GM19467 (cell line): ENCODE results near the gene ATF2.
"Not testable (repeated sequence)": the region's sequence is repeated elsewhere in the genome, so short reads cannot be mapped to it uniquely, and the experiment has no call there.

Experiments
- ATAC-seq: cut with Tn5 transposase; IDR thresholded peaks from one replicate; pipeline ENCODE4 v1.9.1; 2021; ENCODE audit warnings: mild to moderate bottlenecking, moderate library complexity; ENCODE audit not compliant: unreplicated experiment

ATF2 gene

DNA sequence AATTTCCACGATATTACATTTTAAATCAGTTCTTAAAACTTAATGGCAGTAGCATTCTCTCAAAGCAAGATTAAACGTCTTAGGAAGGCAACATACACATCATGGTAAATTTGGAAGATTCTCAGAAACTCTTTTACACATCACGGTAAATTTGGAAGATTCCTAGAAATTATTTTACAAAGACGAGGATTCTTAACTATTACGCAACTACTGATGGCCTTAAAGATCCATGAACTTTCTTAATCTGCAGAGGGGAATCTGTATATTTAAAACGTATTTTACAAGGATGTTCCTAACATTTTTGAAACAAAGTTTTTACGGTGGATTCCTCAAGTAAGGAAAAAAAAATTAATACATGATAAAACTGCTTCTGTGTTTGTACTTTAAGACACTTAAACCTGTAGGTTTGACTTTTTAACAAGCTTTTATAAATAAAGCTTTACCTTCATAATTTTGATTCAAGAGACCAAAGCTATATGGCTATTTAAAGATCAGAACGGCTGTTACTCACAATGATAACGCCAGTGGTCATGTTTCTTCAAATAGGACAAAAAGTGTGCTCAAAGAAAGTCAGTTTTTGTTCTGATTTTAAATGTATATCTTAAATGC lies 1.7 kb downstream of the ATF2 start:
- no peak for ATAC-seq

DNA sequence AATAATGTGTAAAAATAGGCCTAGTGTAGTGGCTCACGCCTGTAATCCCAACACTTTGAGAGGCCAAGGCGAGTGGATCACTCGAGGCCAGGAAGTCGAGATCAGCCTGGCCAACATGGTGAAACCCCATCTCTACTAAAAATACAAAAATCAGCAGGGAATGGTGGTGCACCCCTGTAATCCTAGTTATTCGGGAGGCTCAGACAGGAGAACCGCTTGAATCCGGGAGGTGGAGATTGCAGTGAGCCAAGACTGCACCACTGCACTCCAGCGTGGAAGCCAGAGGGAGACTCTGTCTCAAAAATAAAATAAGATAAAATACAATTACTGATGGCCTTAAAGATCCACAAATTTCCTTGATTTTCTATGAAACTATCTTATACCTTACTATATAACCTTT lies 3.8 kb downstream of the ATF2 start:
- ATAC-seq: no peak

DNA sequence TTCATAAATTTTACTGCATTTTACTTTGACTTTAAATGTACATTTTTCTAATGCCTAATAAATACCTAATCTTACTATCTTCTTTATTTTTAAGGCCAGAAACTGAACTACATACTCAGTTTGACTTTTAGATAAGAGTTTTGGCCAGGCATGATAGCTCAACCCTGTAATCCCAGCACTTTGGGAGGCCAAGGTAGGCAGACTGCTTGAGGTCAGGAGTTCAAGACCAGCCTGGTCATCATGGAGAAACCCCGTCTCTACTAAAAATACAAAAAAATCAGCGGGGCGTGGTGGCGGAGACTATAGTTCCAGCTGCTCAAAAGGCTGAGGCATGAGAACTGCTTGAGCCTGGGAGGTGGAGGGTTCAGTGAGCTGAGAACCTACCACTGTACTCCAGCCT lies 9.1 kb downstream of the ATF2 start:
- ATAC-seq: no peak

DNA sequence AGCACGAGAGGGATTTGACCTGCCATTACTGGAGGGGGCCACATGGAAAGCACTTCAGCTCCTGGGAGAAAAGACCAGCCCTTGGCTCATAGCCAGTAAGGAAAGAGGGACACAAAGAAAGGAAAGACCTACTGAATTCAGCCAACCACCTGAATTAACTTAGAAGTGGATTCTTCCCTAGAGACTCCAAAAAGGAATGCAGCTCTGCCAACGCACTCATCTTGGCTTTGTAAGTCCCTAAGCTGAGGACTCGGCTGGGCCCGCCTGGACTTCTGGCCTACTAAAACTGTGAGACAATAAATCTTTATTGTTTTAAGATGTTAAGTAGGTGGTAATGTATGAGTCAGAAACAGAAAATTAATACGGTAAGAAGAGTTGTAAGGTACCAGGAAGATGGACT lies 11.5 kb downstream of the ATF2 start:
- no peak for ATAC-seq

DNA sequence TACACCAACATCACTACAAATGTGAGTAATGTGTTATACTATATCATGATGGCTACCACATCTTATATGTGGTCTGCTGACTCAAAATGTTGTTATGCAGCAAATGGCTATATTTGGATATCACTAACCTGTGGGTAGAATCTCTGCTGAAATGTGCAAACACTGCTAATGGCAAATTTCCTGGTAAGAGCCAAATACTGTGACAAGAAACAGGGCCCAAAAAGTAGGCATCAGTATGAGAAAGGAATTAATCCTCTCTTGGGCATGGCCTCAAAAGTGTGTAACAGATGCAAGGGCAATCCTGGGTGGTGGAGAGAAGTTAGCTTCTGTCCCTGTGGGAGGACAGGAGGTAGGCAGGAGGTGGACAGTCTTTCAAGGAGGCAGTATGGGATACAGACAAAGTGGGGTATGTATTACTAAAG lies 13.3 kb downstream of the ATF2 start:
- no peak for ATAC-seq

DNA sequence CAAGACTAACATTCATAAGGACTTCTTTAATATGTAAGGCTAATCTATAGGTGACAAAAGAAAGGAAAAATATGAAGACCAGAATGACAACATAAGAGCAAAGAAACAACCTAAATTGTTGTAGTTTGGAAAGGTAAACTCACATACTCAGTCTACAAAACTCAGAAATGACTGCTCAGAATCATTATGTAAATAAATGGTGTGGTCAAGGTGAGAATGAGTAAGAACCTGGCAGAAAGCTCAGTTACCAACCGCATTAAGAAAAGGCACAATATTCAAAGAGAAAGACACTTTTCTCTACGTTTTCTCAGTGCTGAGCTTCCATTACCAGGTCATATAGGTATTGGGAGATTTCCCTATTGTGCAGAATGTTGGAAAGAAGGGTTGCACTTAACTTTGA lies 15.8 kb downstream of the ATF2 start:
- ATAC-seq: peak; percentile 81

DNA sequence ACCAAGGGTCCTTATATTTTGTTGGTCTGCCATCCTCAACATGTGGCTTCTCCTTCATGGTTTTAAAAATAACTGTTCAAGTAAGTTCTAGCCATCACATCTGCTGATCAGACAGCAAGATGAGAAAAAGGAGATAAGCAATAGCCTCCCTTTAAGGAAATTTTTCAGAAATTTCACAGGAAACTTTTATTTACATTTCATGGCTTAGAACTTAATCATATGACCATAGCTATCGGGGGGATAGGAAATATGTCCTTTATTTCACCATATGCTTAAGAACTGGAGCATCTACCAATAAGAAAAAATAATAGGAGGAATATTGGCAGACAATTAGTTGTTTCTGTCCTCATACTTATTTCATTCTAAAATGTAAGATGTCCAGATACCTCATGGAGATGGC lies 16.2 kb downstream of the ATF2 start:
- no peak for ATAC-seq

DNA sequence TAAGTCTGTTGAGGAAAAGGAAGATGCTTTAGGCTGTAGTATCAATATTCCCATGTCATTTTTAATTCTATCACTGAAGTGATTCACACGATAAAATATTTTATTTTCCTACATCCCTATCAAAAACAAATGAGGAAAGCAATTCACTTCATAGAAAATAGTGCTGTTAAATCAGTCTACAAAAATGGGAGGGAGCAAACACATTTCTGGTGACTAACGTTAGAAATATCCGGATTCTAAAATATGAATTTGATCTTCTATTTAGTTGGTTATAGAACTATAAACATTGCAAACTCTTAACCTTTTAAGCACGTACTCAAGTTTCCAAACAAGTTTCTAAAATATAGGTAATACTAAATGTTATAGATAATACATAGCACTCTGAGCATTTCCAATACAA lies 20.8 kb downstream of the ATF2 start:
- ATAC-seq: no peak

DNA sequence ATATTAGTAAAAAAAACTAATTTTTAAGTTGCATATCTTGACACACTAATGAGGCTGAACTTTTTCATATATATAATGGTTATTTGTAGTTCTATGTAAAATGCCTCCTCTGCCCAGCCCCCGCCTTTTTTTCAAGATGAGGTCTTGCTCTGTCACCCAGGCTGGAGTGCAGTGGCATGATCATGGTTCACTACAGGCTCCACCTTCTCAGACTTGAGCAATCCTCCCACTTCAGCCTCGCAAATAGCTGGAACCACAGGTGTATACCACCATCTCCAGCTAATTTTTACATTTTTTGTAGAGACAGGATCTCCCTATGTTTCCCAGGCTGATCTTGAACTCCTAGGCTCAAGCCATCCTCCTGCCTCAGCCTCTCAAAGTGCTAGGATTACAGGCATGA lies 24.3 kb downstream of the ATF2 start:
- no peak for ATAC-seq

DNA sequence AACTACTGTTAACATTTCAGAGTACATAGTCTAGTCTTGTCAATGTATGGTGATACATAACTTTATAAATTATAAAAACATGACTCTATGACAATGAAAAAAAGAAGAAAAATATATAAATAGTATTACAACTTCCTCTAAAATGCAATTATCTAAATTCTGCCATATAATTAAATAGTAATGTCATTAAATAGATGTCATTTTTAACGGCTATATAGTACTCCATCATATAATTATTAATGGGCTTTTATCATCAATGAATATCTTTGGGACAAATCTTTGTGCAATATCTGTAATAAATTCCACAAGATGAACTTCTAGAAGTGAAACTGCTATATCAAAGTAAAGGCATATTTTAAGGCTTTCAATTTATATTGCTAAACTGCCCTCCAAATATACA lies 24.8 kb downstream of the ATF2 start:
- no peak for ATAC-seq

DNA sequence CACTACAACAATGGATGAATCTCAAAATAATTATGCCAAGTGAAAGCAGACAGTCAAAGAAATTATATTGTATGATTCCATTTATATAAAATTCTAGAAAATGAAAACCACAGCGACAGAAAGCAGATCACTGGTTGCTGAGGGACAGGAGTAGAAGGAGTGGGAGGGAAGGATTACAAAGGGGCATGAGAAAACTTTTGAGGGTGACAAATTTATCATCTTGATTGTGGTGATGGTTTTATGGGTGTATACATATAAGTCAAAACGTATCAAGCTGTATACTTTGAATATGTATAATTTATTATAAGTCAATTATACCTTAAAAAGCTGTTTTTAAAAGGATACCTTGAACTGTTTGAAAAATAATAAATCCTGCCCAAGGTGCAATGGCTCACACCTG lies 27.7 kb downstream of the ATF2 start:
- ATAC-seq: no peak

DNA sequence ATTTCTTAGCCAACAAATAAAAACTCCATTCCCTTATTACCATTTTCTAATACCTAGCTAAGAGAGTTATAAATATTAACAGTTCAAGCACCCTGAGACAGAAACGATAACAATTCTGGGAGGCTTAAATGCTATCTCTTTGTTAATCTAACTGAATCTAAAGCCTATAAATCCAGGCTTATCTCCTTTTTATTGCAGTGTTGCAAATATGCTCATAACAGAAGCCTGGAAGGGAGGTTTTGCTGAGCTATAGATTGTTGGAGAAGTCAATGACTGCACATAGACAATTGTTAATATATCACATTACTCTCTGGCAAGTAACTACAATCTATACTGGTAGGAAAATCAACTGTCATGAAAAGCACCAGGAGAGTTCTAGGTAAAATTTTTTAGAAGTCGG lies 30.2 kb downstream of the ATF2 start:
- no peak for ATAC-seq

DNA sequence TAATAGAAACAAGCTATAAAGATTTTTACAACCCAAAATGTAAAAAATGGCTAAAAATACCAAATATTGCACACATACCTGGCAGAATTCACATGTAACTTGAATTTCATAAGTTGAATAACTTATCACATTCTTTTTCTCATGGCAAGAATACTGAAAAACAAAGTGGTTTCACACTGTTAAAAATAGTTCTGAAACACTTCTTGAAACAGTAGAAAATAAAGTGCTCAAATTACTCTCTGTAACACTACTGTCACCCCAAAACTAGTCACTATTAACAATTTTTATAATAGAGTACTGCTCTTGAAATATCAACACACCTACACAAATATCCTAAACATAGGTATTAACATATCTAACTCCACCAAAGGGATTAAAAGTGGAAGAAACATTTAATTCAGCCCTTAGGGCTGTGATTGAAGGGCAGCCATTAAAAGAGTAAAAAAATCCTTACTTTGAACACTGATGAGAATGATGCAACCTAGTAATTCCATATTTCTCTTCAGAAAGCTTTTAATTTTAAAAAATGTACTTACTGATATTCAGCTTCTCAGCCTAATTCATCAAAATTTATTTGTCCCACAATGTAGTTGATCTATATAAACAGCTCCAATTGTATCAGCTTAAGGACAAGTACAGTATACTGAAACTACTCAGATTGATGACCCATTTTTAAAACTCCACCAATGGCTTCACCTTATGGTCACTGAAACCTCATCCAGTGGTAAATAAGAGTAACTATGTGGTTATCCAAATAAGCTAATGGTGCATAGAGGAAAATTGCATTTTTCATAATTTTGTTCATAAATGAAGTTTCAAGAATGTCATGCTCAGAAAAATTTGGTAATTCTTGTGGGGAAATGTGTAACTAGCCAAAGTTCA lies 31.4 kb downstream of the ATF2 start:
- ATAC-seq: peak; percentile 65

DNA sequence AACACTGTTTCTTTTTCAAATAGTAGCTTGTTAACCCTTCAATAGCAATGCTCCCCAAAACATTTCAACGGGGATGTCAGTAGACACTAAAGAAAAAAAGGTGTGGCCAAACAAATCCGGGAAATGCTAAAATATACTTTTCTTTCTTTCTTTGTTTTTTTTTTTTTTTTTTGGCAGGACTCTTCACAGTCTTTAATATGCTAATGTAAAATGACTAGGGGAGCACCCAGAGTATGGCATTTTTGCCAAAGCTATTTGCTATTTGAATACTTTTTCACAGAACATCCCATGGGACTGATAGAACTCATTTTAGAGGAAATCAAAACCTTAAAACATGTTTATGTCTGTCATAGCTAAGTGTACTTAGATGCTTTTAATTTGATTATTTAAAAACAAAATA lies 32.1 kb downstream of the ATF2 start:
- no peak for ATAC-seq

DNA sequence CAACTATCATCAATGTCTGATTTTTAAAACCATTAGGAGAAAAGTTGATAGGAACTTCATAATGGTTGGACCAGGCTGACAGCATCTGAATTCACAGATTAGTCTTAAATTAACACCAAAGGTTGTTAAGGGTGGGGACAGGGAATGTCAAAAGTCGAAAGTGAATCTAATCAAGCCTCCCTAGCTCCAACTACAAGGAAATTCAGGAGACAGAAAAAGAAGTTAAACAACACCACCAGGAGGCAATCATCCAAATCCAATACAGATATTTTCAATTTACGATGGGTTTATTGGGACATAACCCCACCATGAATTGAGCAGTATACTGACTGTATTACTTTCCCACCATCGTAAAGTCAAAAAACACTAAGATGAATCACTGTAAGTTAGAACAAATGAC lies 32.8 kb downstream of the ATF2 start:
- ATAC-seq: no peak

DNA sequence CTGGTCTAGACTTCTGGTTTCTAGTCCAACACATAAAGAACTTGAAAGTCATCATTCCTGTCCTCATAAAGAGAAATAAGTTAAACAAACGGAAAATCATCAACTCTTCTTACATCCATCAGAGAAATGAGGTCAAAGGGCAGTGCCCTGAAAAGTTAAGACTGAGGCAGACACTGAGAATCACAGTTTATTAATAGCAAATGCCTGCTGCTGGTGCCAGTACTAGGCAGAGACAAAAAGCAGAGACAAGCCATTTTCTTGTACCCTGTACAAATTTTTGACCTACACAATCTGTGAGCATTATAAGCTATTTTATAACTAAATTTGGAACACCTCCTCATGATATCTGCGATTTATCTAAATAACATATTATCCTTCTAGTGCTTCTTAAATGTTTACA lies 36.8 kb downstream of the ATF2 start:
- no peak for ATAC-seq

DNA sequence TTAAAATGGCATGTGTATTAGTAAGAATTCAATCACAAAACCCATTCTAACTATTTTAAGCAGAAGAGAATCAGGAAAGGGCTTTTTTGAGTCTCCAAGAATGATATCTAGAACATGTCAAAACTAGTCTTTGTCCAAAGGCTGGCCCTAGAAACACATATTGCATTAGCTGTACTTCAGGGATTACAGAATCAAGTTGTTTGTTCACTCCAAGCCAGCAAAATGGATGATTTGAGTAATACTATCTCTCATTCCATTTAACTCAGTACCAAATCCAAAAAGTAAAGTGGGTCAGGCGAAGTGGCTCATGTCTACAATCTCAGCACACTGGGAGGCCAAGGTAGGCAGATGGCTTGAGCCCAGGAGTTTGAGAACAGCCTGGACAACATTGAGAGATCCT lies 41.3 kb downstream of the ATF2 start:
- no peak for ATAC-seq

DNA sequence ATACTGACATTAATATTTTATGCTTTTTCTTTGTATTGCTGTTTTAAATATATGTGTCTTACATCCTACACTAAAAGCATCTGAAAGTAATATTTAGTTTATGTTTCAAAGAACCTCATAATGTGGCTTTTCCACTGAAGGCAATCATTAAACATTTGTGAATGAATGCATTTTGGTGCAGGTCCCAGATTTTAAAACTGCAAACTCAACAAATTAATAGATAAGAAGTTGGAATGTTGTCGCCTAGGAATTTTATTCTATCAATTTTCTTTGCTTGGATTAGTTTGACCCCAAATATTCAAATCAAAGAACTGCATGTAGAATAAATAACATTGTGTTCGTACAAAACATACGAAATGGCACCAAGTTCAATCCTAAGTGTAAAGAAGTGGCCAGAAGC lies 44.7 kb downstream of the ATF2 start:
- ATAC-seq: no peak

DNA sequence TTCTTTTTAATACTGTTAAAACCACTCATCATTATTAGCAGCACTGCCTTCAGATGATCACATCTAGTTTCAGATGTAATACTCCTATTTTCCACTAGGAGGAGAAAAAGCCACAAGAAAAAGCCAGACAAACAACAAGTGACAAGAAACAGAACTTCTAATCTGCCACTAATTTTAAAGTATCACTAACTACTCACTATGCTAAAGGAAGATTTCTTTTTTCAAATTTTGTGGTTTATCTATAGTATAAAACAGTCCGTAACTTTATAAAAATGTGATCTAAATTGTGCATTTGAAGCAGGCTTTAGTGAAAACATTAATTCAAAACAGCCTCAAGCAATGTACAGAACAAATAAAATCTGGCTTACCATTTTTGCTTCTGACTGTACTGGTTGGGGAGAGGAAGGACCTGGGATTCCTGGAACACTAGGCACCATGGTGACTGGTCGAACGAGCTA lies 56.8 kb downstream of the ATF2 start:
- ATAC-seq: no peak

DNA sequence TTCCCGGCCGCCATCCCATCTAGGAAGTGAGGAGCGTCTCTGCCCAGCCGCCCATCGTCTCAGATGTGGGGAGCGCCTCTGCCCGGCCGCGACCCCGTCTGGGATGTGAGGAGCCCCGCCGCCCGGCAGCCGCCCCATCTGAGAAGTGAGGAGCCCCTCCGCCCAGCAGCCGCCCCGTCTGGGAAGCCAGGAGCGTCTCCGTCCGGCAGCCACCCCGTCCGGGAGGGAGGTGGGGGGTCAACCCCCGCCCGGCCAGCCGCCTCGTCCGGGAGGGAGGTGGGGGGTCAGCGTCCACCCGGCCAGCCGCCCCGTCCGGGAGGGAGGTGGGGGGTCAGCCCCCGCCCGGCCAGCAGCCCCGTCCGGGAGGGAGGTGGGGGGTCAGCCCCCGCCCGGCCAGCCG lies 59.9 kb downstream of the ATF2 start:
- not testable (repeated sequence) for ATAC-seq

DNA sequence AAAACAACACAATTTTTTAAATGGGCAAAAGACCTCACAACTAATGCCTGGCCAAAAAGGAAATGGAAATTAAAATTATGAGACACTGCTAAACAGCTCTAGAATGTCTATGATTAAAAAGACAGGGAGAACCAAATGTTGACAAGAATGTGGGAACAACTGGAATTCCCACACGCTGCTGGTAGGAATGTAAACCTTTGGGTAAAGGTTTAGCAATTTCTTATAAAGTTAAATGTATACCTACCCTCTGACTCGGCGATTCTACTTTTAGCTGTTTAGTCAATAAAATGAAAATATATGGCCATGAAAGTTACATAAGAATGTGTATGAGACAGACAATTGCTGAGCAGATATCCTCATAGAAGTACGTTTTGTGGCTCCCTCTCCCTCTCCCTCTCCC lies 60.9 kb downstream of the ATF2 start:
- ATAC-seq: no peak

DNA sequence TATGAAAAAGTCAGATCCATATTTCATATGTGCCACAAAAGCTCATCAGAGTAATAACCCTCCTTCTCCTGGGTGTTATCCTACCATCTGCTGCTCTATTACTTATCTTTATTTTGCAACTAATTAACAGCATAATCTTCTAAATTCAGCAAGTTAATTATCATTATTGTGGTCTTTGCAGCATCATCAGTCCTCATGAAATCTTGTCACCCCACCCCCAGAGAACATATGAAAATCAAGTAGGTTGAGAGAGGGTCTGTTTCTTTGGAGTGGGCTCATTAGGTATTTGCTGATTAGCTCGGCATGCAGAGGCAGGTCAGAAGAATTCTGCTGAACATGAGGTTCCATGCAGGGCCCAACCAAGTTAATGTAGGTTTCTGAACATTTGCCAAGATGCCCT lies 64.8 kb downstream of the ATF2 start:
- no peak for ATAC-seq

DNA sequence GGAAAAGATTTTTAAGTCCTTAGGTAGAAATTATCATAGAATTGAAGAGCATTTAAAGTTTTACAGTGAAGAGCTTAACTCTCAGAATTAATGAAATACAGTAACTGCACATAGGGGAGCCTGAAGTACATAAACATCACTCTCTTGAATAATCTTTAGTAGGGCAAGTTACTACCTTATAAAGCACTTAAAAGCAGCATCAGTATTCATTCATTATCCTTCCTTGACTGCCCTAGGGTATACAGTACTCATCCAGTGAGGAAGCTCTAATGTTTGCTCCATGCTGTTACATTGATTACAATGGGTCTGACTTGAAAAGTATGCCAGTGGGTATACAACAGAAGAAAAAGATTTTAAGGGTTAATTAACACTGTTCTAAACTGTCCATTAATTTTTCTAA lies 66.5 kb downstream of the ATF2 start:
- no peak for ATAC-seq
